HG03280 (cell line): ENCODE results near the gene FMN2.
"Not testable (repeated sequence)": the region's sequence is repeated elsewhere in the genome, so short reads cannot be mapped to it uniquely, and the experiment has no call there.

Source experiments
- ATAC-seq: cut with Tn5 transposase; IDR thresholded peaks from one replicate; pipeline ENCODE4 v1.9.1; 2021; ENCODE audit warnings: mild to moderate bottlenecking, moderate library complexity; ENCODE audit not compliant: unreplicated experiment

The FMN2 gene

GRCh38 chr1:240134596-240134995 is 42.9 kb downstream of the FMN2 start:
- ATAC-seq = no peak

GRCh38 chr1:240136402-240136801 is 44.7 kb downstream of the FMN2 start:
- no peak for ATAC-seq

- no peak for ATAC-seq
Observed at GRCh38 chr1:240138867-240139266, 47.2 kb downstream of the FMN2 start.

- ATAC-seq = no peak
Observed at GRCh38 chr1:240139511-240139910, 47.8 kb downstream of the FMN2 start.

GRCh38 chr1:240145120-240145519 is 53.4 kb downstream of the FMN2 start:
- ATAC-seq = no peak

GRCh38 chr1:240148333-240148732 is 56.6 kb downstream of the FMN2 start:
- ATAC-seq = no peak

- ATAC-seq = no peak
Observed at GRCh38 chr1:240149484-240150094, 57.9 kb downstream of the FMN2 start.

GRCh38 chr1:240151136-240151735 is 59.6 kb downstream of the FMN2 start:
- no peak for ATAC-seq

- no peak for ATAC-seq
Observed at GRCh38 chr1:240152611-240153297, 61.1 kb downstream of the FMN2 start.

GRCh38 chr1:240155605-240156004 is 63.9 kb downstream of the FMN2 start:
- no peak for ATAC-seq

- ATAC-seq = no peak
Observed at GRCh38 chr1:240164742-240165141, 73.1 kb downstream of the FMN2 start.

- no peak for ATAC-seq
Observed at GRCh38 chr1:240169188-240169587, 77.5 kb downstream of the FMN2 start.

- no peak for ATAC-seq
Observed at GRCh38 chr1:240170266-240170665, 78.6 kb downstream of the FMN2 start.

- no peak for ATAC-seq
Observed at GRCh38 chr1:240170806-240171205, 79.1 kb downstream of the FMN2 start.

GRCh38 chr1:240171907-240172306 is 80.2 kb downstream of the FMN2 start:
- no peak for ATAC-seq

GRCh38 chr1:240173836-240174235 is 82.2 kb downstream of the FMN2 start:
- no peak for ATAC-seq

- no peak for ATAC-seq
Observed at GRCh38 chr1:240174734-240175133, 83.1 kb downstream of the FMN2 start.

- no peak for ATAC-seq
Observed at GRCh38 chr1:240178366-240178765, 86.7 kb downstream of the FMN2 start.

- not testable (repeated sequence) for ATAC-seq
Observed at GRCh38 chr1:240184682-240185081, 93.0 kb downstream of the FMN2 start.

GRCh38 chr1:240188139-240188538 is 96.5 kb downstream of the FMN2 start:
- no peak for ATAC-seq

GRCh38 chr1:240189386-240189989 is 97.8 kb downstream of the FMN2 start:
- ATAC-seq = no peak

- ATAC-seq = no peak
Observed at GRCh38 chr1:240190881-240191401, 99.3 kb downstream of the FMN2 start.
